ENCODE results near the gene ACTR6.
"Not testable (repeated sequence)": the region's sequence is repeated elsewhere in the genome, so short reads cannot be mapped to it uniquely, and the experiment has no call there.

ACTR6 gene

GRCh38 chr12:100170313-100170858, 30.2 kb upstream of the ACTR6 start:
- no peak for ATAC-seq

GRCh38 chr12:100171248-100171647, 29.4 kb upstream of the ACTR6 start:
- Mint-ChIP-seq H3K4me1 (no peaks in the 10 kb centered on the region), H3K36me3 (no peaks in the 10 kb centered on the region), H3K27ac (no peak overlapping the region), H3K4me3 (no peak overlapping the region), H3K9me3 (no peaks in the 10 kb centered on the region)
- no peak for ATAC-seq
- no peak for DNase-seq (ENCODE audit: low spot score in 2 of 2)

More at GRCh38 chr12:100170313-100170858, 30.2 kb upstream of the ACTR6 start:
- Mint-ChIP-seq H3K9me3 (no peaks in the 10 kb centered on the region), H3K4me1 (no peaks in the 10 kb centered on the region), H3K27ac (peak overlapping the region; percentile 38), H3K36me3 (no peaks in the 10 kb centered on the region), H3K4me3 (no peak overlapping the region)
- DNase-seq (ENCODE audit: low spot score in 2 of 2), result no peak

DNA sequence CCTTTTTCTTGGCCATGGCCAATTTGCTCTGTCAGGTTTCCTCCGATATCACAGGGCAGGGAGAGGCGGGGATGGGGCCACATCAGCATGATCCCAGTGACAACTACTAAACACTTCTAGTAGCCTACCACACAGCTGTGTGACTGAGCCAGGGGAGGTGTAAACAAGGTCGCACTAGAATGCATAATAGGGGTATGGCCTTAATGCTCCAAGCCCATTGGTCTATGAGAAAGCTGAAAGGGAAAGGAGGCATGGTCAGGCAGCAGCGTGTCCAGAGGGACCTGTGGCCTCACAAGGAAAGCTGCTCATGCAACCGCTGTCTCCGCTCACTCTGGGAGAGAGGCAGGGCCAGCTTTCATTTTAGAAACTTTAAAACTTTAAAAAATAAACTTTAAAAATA, 27.5 kb upstream of the ACTR6 start:
- ATAC-seq (no peak), DNase-seq (ENCODE audit: low spot score in 2 of 2) (no peak)
- Mint-ChIP-seq H3K9me3 (no peaks in the 10 kb centered on the region), H3K4me3 (no peak overlapping the region), H3K36me3 (peaks cover 11% of the 10 kb centered on the region), H3K27ac (no peak overlapping the region), H3K4me1 (no peaks in the 10 kb centered on the region)

DNA sequence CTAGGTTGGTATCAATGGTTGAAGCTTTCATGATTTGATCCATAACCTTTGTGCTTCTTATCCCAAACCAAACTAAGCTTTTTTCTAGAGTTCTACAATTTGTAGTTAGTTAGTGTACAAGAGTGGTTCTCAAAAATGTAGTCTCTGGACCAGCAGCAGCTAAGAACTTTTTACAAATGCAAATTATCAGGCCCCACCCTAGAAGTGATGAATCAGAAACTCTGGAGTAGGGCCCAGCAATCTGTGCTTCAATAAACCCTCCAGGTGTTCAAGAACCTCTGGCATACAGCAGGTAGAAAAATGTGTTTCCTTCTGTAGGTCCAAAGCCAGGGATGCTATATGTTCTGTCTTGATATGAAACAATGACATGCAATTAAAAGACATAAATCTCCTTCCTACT, 26.1 kb upstream of the ACTR6 start:
- no peak for ATAC-seq
- Mint-ChIP-seq H3K4me3 (no peak overlapping the region), H3K9me3 (no peaks in the 10 kb centered on the region), H3K4me1 (no peaks in the 10 kb centered on the region), H3K36me3 (peaks cover 11% of the 10 kb centered on the region), H3K27ac (no peak overlapping the region)
- no peak for DNase-seq (ENCODE audit: low spot score in 2 of 2)

- DNase-seq (ENCODE audit: low spot score in 2 of 2); H3K27ac Mint-ChIP-seq; H3K4me3 Mint-ChIP-seq; H3K9me3 Mint-ChIP-seq; H3K4me1 Mint-ChIP-seq; ATAC-seq: not testable (repeated sequence)
- peaks cover 27% of the 10 kb centered on the region for H3K36me3 Mint-ChIP-seq
Measured at GRCh38 chr12:100176493-100176892, 24.1 kb upstream of the ACTR6 start.

GRCh38 chr12:100179252-100179651, 21.4 kb upstream of the ACTR6 start:
- Mint-ChIP-seq H3K27ac (no peak overlapping the region), H3K36me3 (peaks cover 31% of the 10 kb centered on the region), H3K4me1 (peaks cover 6% of the 10 kb centered on the region), H3K4me3 (no peak overlapping the region), H3K9me3 (no peaks in the 10 kb centered on the region)
- ATAC-seq (no peak), DNase-seq (ENCODE audit: low spot score in 2 of 2) (no peak)

- H3K9me3 Mint-ChIP-seq, result no peaks in the 10 kb centered on the region
- no peak for DNase-seq (ENCODE audit: low spot score in 2 of 2)
- H3K36me3 Mint-ChIP-seq, result peaks cover 24% of the 10 kb centered on the region
- no peak overlapping the region for H3K27ac Mint-ChIP-seq
- ATAC-seq, result no peak
- peaks cover 17% of the 10 kb centered on the region for H3K4me1 Mint-ChIP-seq
- H3K4me3 Mint-ChIP-seq, result no peak overlapping the region
Measured at GRCh38 chr12:100184549-100185145, 16.0 kb upstream of the ACTR6 start.

DNA sequence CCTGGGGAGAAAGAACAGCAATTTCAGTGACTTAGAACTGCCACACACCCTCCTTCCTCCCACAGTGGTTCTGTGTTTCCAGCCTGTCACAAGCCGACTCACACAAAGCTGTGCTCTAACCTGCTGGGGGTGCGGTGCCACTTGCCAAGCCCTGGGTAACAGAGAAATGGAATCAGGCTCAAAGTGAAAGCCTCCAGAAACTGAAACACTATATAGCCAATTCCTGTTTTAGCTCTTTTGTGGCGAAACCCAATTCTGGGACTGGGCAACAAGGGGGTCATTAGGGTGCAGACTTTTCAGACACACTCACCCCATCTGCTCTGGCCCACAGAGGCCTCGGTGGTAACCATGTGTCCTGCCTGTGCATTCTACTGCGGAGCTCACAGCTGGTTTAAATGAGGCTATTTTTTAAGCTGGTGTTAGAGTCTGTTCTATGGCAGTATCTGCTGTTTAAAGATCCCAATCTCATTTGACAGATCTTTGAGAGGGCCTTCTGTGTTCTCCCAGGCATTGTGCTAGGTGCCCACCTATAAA, 15.2 kb upstream of the ACTR6 start:
- H3K27ac Mint-ChIP-seq, result no peak overlapping the region
- ATAC-seq (peak; percentile 44), DNase-seq (ENCODE audit: low spot score in 2 of 2) (no peak)
- peaks cover 18% of the 10 kb centered on the region for H3K4me1 Mint-ChIP-seq
- no peaks in the 10 kb centered on the region for H3K9me3 Mint-ChIP-seq
- H3K36me3 Mint-ChIP-seq, result peaks cover 18% of the 10 kb centered on the region
- H3K4me3 Mint-ChIP-seq, result no peak overlapping the region

GRCh38 chr12:100186071-100186470, 14.5 kb upstream of the ACTR6 start:
- Mint-ChIP-seq H3K4me3 (no peak overlapping the region), H3K4me1 (peaks cover 18% of the 10 kb centered on the region), H3K27ac (no peak overlapping the region), H3K9me3 (no peaks in the 10 kb centered on the region), H3K36me3 (peaks cover 15% of the 10 kb centered on the region)
- DNase-seq (ENCODE audit: low spot score in 2 of 2), result no peak
- ATAC-seq, result no peak

DNA sequence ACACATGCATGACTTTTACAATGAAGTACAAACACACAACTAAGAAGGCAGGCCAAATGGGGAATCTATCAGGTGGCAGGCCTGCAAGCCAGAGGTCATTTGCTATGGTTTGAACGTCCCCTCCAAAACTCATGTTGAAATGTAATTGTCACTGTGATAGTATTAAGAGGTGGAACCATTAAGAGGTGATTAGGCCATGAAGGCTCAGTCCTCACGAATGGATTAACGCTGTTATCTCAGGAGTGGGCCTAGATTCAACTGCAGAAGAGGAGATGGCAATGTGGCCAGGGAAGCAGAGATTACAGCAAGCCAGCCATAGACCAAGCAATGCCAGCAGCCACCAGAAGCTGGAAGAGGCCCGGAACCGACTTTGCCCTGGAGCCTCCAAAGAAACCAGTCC, 13.5 kb upstream of the ACTR6 start:
- Mint-ChIP-seq H3K4me1 (peaks cover 19% of the 10 kb centered on the region), H3K27ac (no peak overlapping the region), H3K36me3 (peaks cover 7% of the 10 kb centered on the region), H3K9me3 (no peaks in the 10 kb centered on the region), H3K4me3 (no peak overlapping the region)
- ATAC-seq (no peak), DNase-seq (ENCODE audit: low spot score in 2 of 2) (peak in 1 of 2 donors; percentile 7)

- Mint-ChIP-seq H3K36me3 (peaks cover 7% of the 10 kb centered on the region), H3K9me3 (no peaks in the 10 kb centered on the region), H3K27ac (no peak overlapping the region), H3K4me3 (no peak overlapping the region), H3K4me1 (peaks cover 17% of the 10 kb centered on the region)
- peak in 1 of 2 donors; percentile 40 for DNase-seq (ENCODE audit: low spot score in 2 of 2)
- ATAC-seq, result no peak
Measured at GRCh38 chr12:100187857-100188519, 12.6 kb upstream of the ACTR6 start.

- H3K9me3 Mint-ChIP-seq, ATAC-seq, H3K4me3 Mint-ChIP-seq, H3K36me3 Mint-ChIP-seq: not testable (repeated sequence)
- DNase-seq (ENCODE audit: low spot score in 2 of 2), result peak in 1 of 2 donors; percentile 30
- Mint-ChIP-seq H3K4me1 (peaks cover 17% of the 10 kb centered on the region), H3K27ac (peak overlapping the region; percentile 60)
Measured at GRCh38 chr12:100188888-100189635, 11.6 kb upstream of the ACTR6 start.

DNA sequence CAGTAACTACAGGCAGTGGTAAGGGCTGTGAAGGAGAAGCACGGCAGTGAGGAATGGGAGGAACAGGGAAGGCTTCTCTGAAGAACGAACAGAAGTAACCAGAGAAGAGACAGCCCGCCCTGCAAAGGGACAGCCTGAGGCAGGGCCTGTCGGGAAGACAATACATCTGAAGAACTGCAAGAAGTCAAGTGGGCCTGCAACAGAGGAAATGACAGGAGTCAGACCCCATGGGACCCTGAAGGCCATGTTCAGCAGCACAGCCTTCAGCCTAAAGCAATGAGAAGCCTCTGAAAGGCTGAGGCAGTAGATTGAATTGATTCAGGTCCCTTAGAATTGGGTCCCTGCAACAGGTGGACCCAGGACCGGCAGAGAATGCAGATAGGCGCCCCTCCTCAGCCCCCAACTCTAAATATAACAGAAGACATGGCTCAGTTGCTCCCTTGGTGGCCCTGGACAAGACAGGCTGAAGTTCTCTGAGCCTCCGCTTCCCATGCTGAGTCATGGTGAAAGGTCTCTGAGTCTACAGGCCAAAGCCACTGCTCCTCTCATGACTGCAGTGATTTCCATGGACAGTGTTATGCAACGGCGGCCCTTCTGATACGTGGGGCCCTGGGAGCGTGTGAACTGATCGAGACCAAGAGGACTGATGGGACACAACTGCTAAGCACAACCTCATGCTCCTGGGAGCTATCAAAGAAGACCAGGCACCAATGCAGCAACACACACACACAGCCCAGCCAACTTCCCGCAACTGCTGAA, 10.8 kb upstream of the ACTR6 start:
- DNase-seq (ENCODE audit: low spot score in 2 of 2) (peak in 1 of 2 donors; percentile 32), ATAC-seq (no peak)
- H3K27ac Mint-ChIP-seq, result peak overlapping the region; percentile 60
- peaks cover 22% of the 10 kb centered on the region for H3K4me1 Mint-ChIP-seq
- peaks cover 7% of the 10 kb centered on the region for H3K36me3 Mint-ChIP-seq
- H3K4me3 Mint-ChIP-seq, result no peak overlapping the region
- no peaks in the 10 kb centered on the region for H3K9me3 Mint-ChIP-seq

DNA sequence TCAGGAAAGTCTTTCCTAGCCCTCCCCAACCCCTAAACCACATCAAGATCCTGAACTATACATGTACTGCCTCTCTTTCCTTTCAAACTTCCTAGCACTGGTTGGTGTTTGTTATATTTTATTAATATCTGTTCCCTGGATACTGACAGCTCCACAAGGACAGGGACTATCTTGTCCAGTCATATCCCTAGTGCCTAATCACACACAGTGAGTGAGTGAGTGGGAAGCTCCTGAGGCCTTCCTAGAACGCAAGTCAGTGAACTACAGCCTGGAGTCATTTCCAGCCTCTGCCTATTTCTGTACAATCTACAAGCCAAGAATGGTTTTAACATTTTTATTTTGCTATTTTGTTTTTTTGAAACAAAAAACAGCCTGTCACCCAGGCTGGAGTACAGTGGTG, 7.5 kb upstream of the ACTR6 start:
- ATAC-seq, result no peak
- Mint-ChIP-seq H3K27ac (no peak overlapping the region), H3K36me3 (peaks cover 11% of the 10 kb centered on the region)

GRCh38 chr12:100197486-100197885, 3.1 kb upstream of the ACTR6 start:
- no peak for DNase-seq (ENCODE audit: low spot score in 2 of 2)
- Mint-ChIP-seq H3K4me1 (peaks cover 31% of the 10 kb centered on the region), H3K27ac (no peak overlapping the region), H3K36me3 (peaks cover 18% of the 10 kb centered on the region), H3K9me3 (no peaks in the 10 kb centered on the region), H3K4me3 (no peak overlapping the region)
- ATAC-seq, result no peak

More for the DNA sequence above, 7.5 kb upstream of the ACTR6 start:
- H3K9me3 Mint-ChIP-seq, result no peaks in the 10 kb centered on the region
- DNase-seq (ENCODE audit: low spot score in 2 of 2), result no peak
- no peak overlapping the region for H3K4me3 Mint-ChIP-seq
- H3K4me1 Mint-ChIP-seq, result peaks cover 22% of the 10 kb centered on the region
